ENCODE results near the gene GMDS. TPM values are rescaled to one million over a fixed set of nuclear protein-coding genes. Genes with fewer than 3 reads are reported as not detected.

The GMDS gene
- polyA plus RNA-seq, 4 donors, result 63.3 to 87.8 (median 71.6) TPM

GRCh38 chr6:1796706-1797529, 448.5 kb downstream of the GMDS start:
- DNase-seq (ENCODE audit: low read depth in 4 of 4, low spot score in 2 of 4), result no peak

GRCh38 chr6:1795910-1796309, 449.5 kb downstream of the GMDS start:
- DNase-seq (ENCODE audit: low read depth in 4 of 4, low spot score in 2 of 4), result no peak

- no peak for DNase-seq (ENCODE audit: low read depth in 4 of 4, low spot score in 2 of 4)
Observed at GRCh38 chr6:1792989-1793388, 452.4 kb downstream of the GMDS start.

GRCh38 chr6:1790684-1791083, 454.7 kb downstream of the GMDS start:
- no peak for DNase-seq (ENCODE audit: low read depth in 4 of 4, low spot score in 2 of 4)

- DNase-seq (ENCODE audit: low read depth in 4 of 4, low spot score in 2 of 4), result no peak
Observed at GRCh38 chr6:1789092-1789491, 456.3 kb downstream of the GMDS start.

GRCh38 chr6:1787894-1788293, 457.5 kb downstream of the GMDS start:
- DNase-seq (ENCODE audit: low read depth in 4 of 4, low spot score in 2 of 4), result no peak

- DNase-seq (ENCODE audit: low read depth in 4 of 4, low spot score in 2 of 4), result no peak
Observed at GRCh38 chr6:1786455-1787453, 458.7 kb downstream of the GMDS start.

- DNase-seq (ENCODE audit: low read depth in 4 of 4, low spot score in 2 of 4), result no peak
Observed at GRCh38 chr6:1784422-1784884, 461.0 kb downstream of the GMDS start.

- DNase-seq (ENCODE audit: low read depth in 4 of 4, low spot score in 2 of 4), result no peak
Observed at GRCh38 chr6:1781817-1782184, 463.6 kb downstream of the GMDS start.

GRCh38 chr6:1781152-1781816, 464.1 kb downstream of the GMDS start:
- no peak for DNase-seq (ENCODE audit: low read depth in 4 of 4, low spot score in 2 of 4)

- no peak for DNase-seq (ENCODE audit: low read depth in 4 of 4, low spot score in 2 of 4)
Observed at GRCh38 chr6:1780251-1780867, 465.0 kb downstream of the GMDS start.

- peak in 1 of 4 donors; percentile 52 for DNase-seq (ENCODE audit: low read depth in 4 of 4, low spot score in 2 of 4)
Observed at GRCh38 chr6:1778686-1779235, 466.6 kb downstream of the GMDS start.

- DNase-seq (ENCODE audit: low read depth in 4 of 4, low spot score in 2 of 4), result no peak
Observed at GRCh38 chr6:1777921-1778685, 467.3 kb downstream of the GMDS start.

GRCh38 chr6:1775441-1775840, 470.0 kb downstream of the GMDS start:
- DNase-seq (ENCODE audit: low read depth in 4 of 4, low spot score in 2 of 4), result no peak

- DNase-seq (ENCODE audit: low read depth in 4 of 4, low spot score in 2 of 4), result no peak
Observed at GRCh38 chr6:1774226-1774915, 471.0 kb downstream of the GMDS start.

- DNase-seq (ENCODE audit: low read depth in 4 of 4, low spot score in 2 of 4), result no peak
Observed at GRCh38 chr6:1773700-1774099, 471.7 kb downstream of the GMDS start.

GRCh38 chr6:1770968-1771723, 474.3 kb downstream of the GMDS start:
- no peak for DNase-seq (ENCODE audit: low read depth in 4 of 4, low spot score in 2 of 4)

- no peak for DNase-seq (ENCODE audit: low read depth in 4 of 4, low spot score in 2 of 4)
Observed at GRCh38 chr6:1770435-1770843, 475.0 kb downstream of the GMDS start.

All from left renal cortex interstitium (tissue), 4 donors.